HepG2 (cell line): ENCODE data around the gene SRSF10. TPM values are rescaled to one million over a fixed set of nuclear protein-coding genes. Genes with fewer than 3 reads are reported as not detected.
A peak's percentile ranks its signal among the peaks of the same experiment; 100 is the strongest.

Experiments used
- CCAR2 ChIP-seq: fragments of 200-400 bp; formaldehyde crosslinking; optimal IDR thresholded peaks from 2 replicates; pipeline ENCODE3; 2018; ENCODE audit warnings: low read depth, mild to moderate bottlenecking, low read length, moderate library complexity
- DMTF1 ChIP-seq: sonication (generic); formaldehyde crosslinking; IDR thresholded peaks from 2 replicates; pipeline ENCODE4 v1.4.0; 2020; ENCODE audit warnings: mild to moderate bottlenecking, missing genetic modification reagents
- EEA1 ChIP-seq: sonication (generic); formaldehyde crosslinking; IDR thresholded peaks from 2 replicates; pipeline ENCODE4 v1.5.1; 2020; ENCODE audit warnings: mild to moderate bottlenecking, missing genetic modification reagents, borderline replicate concordance
- GATAD2A ChIP-seq: IDR thresholded peaks from 2 replicates; pipeline ENCODE4 v1.6.1; 2016
- HNF4G ChIP-seq, 2 experiments: sonication (generic) in 1 of 2; formaldehyde crosslinking in 1 of 2; IDR thresholded peaks; 2 replicates each; pipeline versions ENCODE4 v1.4.0 to v1.6.1; 2011 to 2020; ENCODE audit warnings: borderline replicate concordance in 2 of 2, low read depth in 2 of 2, mild to moderate bottlenecking in 2 of 2, low read length in 1 of 2, missing genetic modification reagents in 1 of 2, moderate library complexity in 1 of 2
- KLF11 ChIP-seq: IDR thresholded peaks from 2 replicates; pipeline ENCODE4 v1.6.1; 2016; ENCODE audit warnings: missing compliant biosample characterization
- NFATC3 ChIP-seq: sonication (generic); formaldehyde crosslinking; IDR thresholded peaks from 2 replicates; pipeline ENCODE4 v1.5.1; 2020; ENCODE audit warnings: mild to moderate bottlenecking, missing genetic modification reagents
- NFIB ChIP-seq: sonication (generic); formaldehyde crosslinking; IDR thresholded peaks from 2 replicates; pipeline ENCODE4 v1.9.0; 2021; ENCODE audit warnings: missing genetic modification reagents, mild to moderate bottlenecking, borderline replicate concordance
- NFKB2 ChIP-seq: sonication (generic); formaldehyde crosslinking; IDR thresholded peaks from 2 replicates; pipeline ENCODE4 v1.4.0; 2020; ENCODE audit warnings: missing genetic modification reagents, borderline replicate concordance
- PHB2 ChIP-seq: fragments of 450-650 bp; IDR thresholded peaks from 2 replicates; pipeline ENCODE4 v1.6.1; 2018; ENCODE audit not compliant: partially characterized antibody
- RARA ChIP-seq: IDR thresholded peaks from 2 replicates; pipeline ENCODE4 v1.6.1; 2016; ENCODE audit warnings: missing genetic modification reagents, missing compliant biosample characterization
- RBM39 ChIP-seq: fragments of 200-400 bp; formaldehyde crosslinking; IDR thresholded peaks from one replicate; pipeline ENCODE4 v1.6.1; 2018; ENCODE audit warnings: antibody characterized with exemption, mild to moderate bottlenecking, low read depth, low read length; ENCODE audit not compliant: poor library complexity, severe bottlenecking
- REPIN1 ChIP-seq: sonication (generic); formaldehyde crosslinking; IDR thresholded peaks from 2 replicates; pipeline ENCODE4 v1.8.0; 2022; ENCODE audit warnings: missing genetic modification reagents, low read depth, mild to moderate bottlenecking, borderline replicate concordance
- RXRB ChIP-seq: IDR thresholded peaks from 2 replicates; pipeline ENCODE4 v1.6.1; 2016; ENCODE audit warnings: borderline replicate concordance, missing genetic modification reagents, missing compliant biosample characterization
- SALL2 ChIP-seq: sonication (generic); formaldehyde crosslinking; IDR thresholded peaks from 2 replicates; pipeline ENCODE4 v1.8.1; 2023; ENCODE audit warnings: mild to moderate bottlenecking, missing genetic modification reagents, inconsistent platforms
- TRAFD1 ChIP-seq: sonication (generic); formaldehyde crosslinking; IDR thresholded peaks from 2 replicates; pipeline ENCODE4 v1.5.1; 2020; ENCODE audit warnings: missing genetic modification reagents, mild to moderate bottlenecking, borderline replicate concordance
- YEATS2 ChIP-seq: sonication (generic); formaldehyde crosslinking; IDR thresholded peaks from 2 replicates; pipeline ENCODE4 v1.4.0; 2020; ENCODE audit warnings: missing genetic modification reagents, borderline replicate concordance
- ZBTB25 ChIP-seq: IDR thresholded peaks from 2 replicates; pipeline ENCODE4 v1.6.1; 2018; ENCODE audit warnings: missing genetic modification reagents
- ZFY ChIP-seq: sonication (generic); formaldehyde crosslinking; IDR thresholded peaks from 2 replicates; pipeline ENCODE4 v1.4.0; 2020; ENCODE audit warnings: missing genetic modification reagents
- ZNF30 ChIP-seq: sonication (generic); formaldehyde crosslinking; IDR thresholded peaks from 2 replicates; pipeline ENCODE4 v1.5.0; 2020; ENCODE audit warnings: mild to moderate bottlenecking, missing genetic modification reagents
- ZNF563 ChIP-seq: sonication (generic); formaldehyde crosslinking; IDR thresholded peaks from 2 replicates; pipeline ENCODE4 v1.8.0; 2022; ENCODE audit warnings: mild to moderate bottlenecking, moderate library complexity, missing genetic modification reagents
- ZNF570 ChIP-seq: sonication (generic); formaldehyde crosslinking; IDR thresholded peaks from 2 replicates; pipeline ENCODE4 v1.4.0; 2020; ENCODE audit warnings: mild to moderate bottlenecking, missing genetic modification reagents, borderline replicate concordance
- ZNF605 ChIP-seq: sonication (generic); formaldehyde crosslinking; IDR thresholded peaks from 2 replicates; pipeline ENCODE4 v1.8.0; 2022; ENCODE audit warnings: mild to moderate bottlenecking, missing genetic modification reagents
- ZNF616 ChIP-seq: sonication (generic); formaldehyde crosslinking; IDR thresholded peaks from 2 replicates; pipeline ENCODE4 v1.5.0; 2020; ENCODE audit warnings: low read depth, mild to moderate bottlenecking, missing genetic modification reagents
- polyA plus RNA-seq, 8 experiments: library from polyadenylated mRNA; depleted of rRNA in 3 of 8; stranded (reverse) in 7 of 8; unstranded in 1 of 8; fragments of >200 nt; fragmentation: Illumina TruSeq in 4 of 8; extraction: Trizol in 4 of 8; gene quantifications; 2 replicates each; pipeline versions ENCODE4 v1.2.1 to v1.2.3, GENCODE V29; 2011 to 2016; ENCODE audit warnings: low read depth in 4 of 8, missing spikeins in 1 of 8, mixed read lengths in 1 of 8; ENCODE audit not compliant: insufficient read depth in 1 of 8
- total RNA-seq, 5 experiments: library from RNA; depleted of rRNA; stranded (reverse); fragments of >200 nt; fragmentation: Illumina TruSeq; extraction: Trizol; gene quantifications; 2 replicates each; pipeline ENCODE4 v1.2.3, GENCODE V29; 2016; ENCODE audit warnings: low read depth in 1 of 5

The SRSF10 gene
- total and polyA plus RNA-seq, 2 of the 13 experiments (the other 11 are each of a cell fraction or from before 2014, with no cell fraction given), result 126 to 186 TPM

GRCh38 chr1:23979881-23980727 lies at the start of gene SRSF10 (continued):
- TF ChIP-seq TRAFD1 (CRISPR knock-in tag) (no peak), CCAR2 (no peak), EEA1 (peak; percentile 82; the same call in 1 of the 2 replicates), ZNF30 (CRISPR knock-in tag) (no peak; the same call in none of the 2 replicates), PHB2 (no peak), NFATC3 (CRISPR knock-in tag) (0 out of 2 replicates have a peak, but pooled peaks have one; percentile 17), ZBTB25 (CRISPR knock-in tag) (peak; percentile 51; the same call in 1 of the 2 replicates), GATAD2A (CRISPR knock-in tag) (0 out of 2 replicates have a peak, but pooled peaks have one; percentile 23), RBM39 (peak; percentile 93), HNF4G (IDR thresholded peaks at IDR 0.05; ENCODE audit: borderline replicate concordance, low read depth, low read length) (0 out of 2 replicates have a peak, but pooled peaks have one; percentile 36), HNF4G (CRISPR knock-in tag; IDR thresholded peaks at IDR 0.05; ENCODE audit: borderline replicate concordance, low read depth) (peak; percentile 48; the same call in 1 of the 2 replicates), DMTF1 (CRISPR knock-in tag) (no peak; the same call in 1 of the 2 replicates), KLF11 (no peak), SALL2 (CRISPR knock-in tag) (peak; percentile 95), NFIB (CRISPR knock-in tag) (no peak), REPIN1 (CRISPR knock-in tag) (peak; percentile 84), ZFY (CRISPR knock-in tag) (peak; percentile 99), YEATS2 (CRISPR knock-in tag) (peak; percentile 99), ZNF570 (peak; percentile 55), ZNF605 (CRISPR knock-in tag) (peak; percentile 69; the same call in 1 of the 2 replicates), ZNF563 (CRISPR knock-in tag) (peak; percentile 95), RXRB (peak; percentile 61), ZNF616 (CRISPR knock-in tag) (peak; percentile 59; the same call in 1 of the 2 replicates), RARA (CRISPR knock-in tag) (peak; percentile 28; the same call in 1 of the 2 replicates), NFKB2 (CRISPR knock-in tag) (peak; percentile 96; the same call in 1 of the 2 replicates)
